Lower leg skin (tissue), 3 donors: ENCODE measurements around the gene HAO1.

Experiments used
- POLR2A ChIP-seq, 2 donors: fragments of 450-650 bp; IDR thresholded peaks; one replicate each; pipeline ENCODE4 v1.6.1; 2016 to 2017; ENCODE audit warnings: antibody characterized with exemption in 2 of 2, mild to moderate bottlenecking in 1 of 2, moderate library complexity in 1 of 2
- TF ChIP-seq, protein P1 (sequence below), 3 donors: fragments of 450-650 bp; IDR thresholded peaks; one replicate each; pipeline ENCODE4 v1.5.1; 2016; ENCODE audit warnings: antibody characterized with exemption in 3 of 3, mild to moderate bottlenecking in 3 of 3, moderate library complexity in 2 of 3

DNA sequence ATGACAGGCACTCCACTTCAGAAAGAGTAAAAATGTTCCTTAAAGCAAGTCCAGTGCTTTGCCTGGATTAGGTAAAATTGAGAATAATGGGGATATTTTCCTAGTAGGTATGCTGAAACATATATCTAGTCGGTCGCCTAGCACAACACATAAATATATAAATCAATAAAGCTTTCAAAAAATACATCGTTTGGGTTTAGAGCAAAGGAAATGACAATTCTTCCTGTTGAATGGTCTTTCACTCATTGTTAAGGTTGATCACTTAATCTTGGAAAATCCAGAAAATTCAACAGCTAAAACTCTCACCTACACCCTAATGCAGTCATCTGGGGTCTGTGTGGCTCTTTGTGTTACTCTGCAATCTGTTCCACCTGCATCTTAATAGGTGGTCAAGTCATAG lies 13.9 kb downstream of the HAO1 start:
- TF ChIP-seq, protein P1, sequence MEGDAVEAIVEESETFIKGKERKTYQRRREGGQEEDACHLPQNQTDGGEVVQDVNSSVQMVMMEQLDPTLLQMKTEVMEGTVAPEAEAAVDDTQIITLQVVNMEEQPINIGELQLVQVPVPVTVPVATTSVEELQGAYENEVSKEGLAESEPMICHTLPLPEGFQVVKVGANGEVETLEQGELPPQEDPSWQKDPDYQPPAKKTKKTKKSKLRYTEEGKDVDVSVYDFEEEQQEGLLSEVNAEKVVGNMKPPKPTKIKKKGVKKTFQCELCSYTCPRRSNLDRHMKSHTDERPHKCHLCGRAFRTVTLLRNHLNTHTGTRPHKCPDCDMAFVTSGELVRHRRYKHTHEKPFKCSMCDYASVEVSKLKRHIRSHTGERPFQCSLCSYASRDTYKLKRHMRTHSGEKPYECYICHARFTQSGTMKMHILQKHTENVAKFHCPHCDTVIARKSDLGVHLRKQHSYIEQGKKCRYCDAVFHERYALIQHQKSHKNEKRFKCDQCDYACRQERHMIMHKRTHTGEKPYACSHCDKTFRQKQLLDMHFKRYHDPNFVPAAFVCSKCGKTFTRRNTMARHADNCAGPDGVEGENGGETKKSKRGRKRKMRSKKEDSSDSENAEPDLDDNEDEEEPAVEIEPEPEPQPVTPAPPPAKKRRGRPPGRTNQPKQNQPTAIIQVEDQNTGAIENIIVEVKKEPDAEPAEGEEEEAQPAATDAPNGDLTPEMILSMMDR (IDR thresholded peaks at IDR 0.05): no peak
- no peak for TF ChIP-seq POLR2A (IDR thresholded peaks at IDR 0.05)
